Keratinocyte (primary cell): Measurements from ENCODE around the gene C1orf167. TPM values are rescaled to one million over a fixed set of nuclear protein-coding genes. Genes with fewer than 3 reads are reported as not detected.

Experiments used
- DNase-seq: peaks from one replicate; pipeline ENCODE4 v3.0.0-alpha.2; 2011; ENCODE audit warnings: low read depth, missing footprints, low spot score
- FAIRE-seq: peaks from 2 replicates; lab custom pipeline; 2011; peaks lifted over from hg19 to GRCh38; lab: Jason Lieb, UNC
- H2AFZ ChIP-seq: 2 replicates; pipeline ENCODE4 v1.6.0; 2012; ENCODE audit warnings: low read length, control low read depth, inconsistent platforms; ENCODE audit not compliant: control insufficient read depth
- H3K27ac ChIP-seq: 2 replicates; pipeline ENCODE4 v1.5.1; 2011; ENCODE audit warnings: low read length; ENCODE audit not compliant: control insufficient read depth, insufficient read depth
- H3K27me3 ChIP-seq: 3 replicates; pipeline ENCODE4 v1.6.0; 2011; ENCODE audit warnings: low read length; ENCODE audit not compliant: control insufficient read depth, insufficient read depth; ENCODE audit errors: extremely low read depth
- H3K36me3 ChIP-seq, 2 experiments: 2 replicates in 1 of 2; 3 replicates in 1 of 2; pipeline ENCODE4 v1.5.1; 2011; ENCODE audit warnings: low read length in 2 of 2, mild to moderate bottlenecking in 1 of 2; ENCODE audit not compliant: control insufficient read depth in 2 of 2, insufficient read depth in 2 of 2; ENCODE audit errors: extremely low read depth in 1 of 2
- H3K4me1 ChIP-seq: 3 replicates; pipeline ENCODE4 v1.5.1; 2011; ENCODE audit warnings: low read length; ENCODE audit not compliant: control insufficient read depth, insufficient read depth; ENCODE audit errors: extremely low read depth
- H3K4me2 ChIP-seq: 3 replicates; pipeline ENCODE4 v1.6.0; 2011; ENCODE audit warnings: low read depth, low read length; ENCODE audit not compliant: control insufficient read depth, insufficient read depth; ENCODE audit errors: extremely low read depth
- H3K4me3 ChIP-seq, 3 experiments: fragments of 200-600 bp in 1 of 3; sonication (generic) in 1 of 3; 2 replicates in 2 of 3; 3 replicates in 1 of 3; pipeline ENCODE4 v1.5.1; 2011 to 2016; ENCODE audit warnings: low read length in 3 of 3, mild to moderate bottlenecking in 3 of 3, control low read depth in 2 of 3, inconsistent platforms in 1 of 3, low read depth in 1 of 3, mixed read lengths in 1 of 3, mixed run types in 1 of 3, moderate library complexity in 1 of 3; ENCODE audit not compliant: control insufficient read depth in 2 of 3, insufficient read depth in 2 of 3; ENCODE audit errors: extremely low read depth in 1 of 3
- H3K79me2 ChIP-seq: 2 replicates; pipeline ENCODE4 v1.6.0; 2012; ENCODE audit warnings: low read length; ENCODE audit not compliant: control insufficient read depth, insufficient read depth
- H3K9ac ChIP-seq: 3 replicates; pipeline ENCODE4 v1.6.0; 2011; ENCODE audit warnings: low read length; ENCODE audit not compliant: control insufficient read depth, insufficient read depth; ENCODE audit errors: extremely low read depth
- H3K9me1 ChIP-seq: 3 replicates; pipeline ENCODE4 v1.6.0; 2011; ENCODE audit warnings: low read length; ENCODE audit not compliant: control insufficient read depth, insufficient read depth; ENCODE audit errors: extremely low read depth
- H3K9me3 ChIP-seq: 2 replicates; pipeline ENCODE4 v1.5.1; 2012; ENCODE audit warnings: low read depth, low read length; ENCODE audit not compliant: control insufficient read depth
- H4K20me1 ChIP-seq: 3 replicates; pipeline ENCODE4 v1.6.0; 2011; ENCODE audit warnings: low read length; ENCODE audit not compliant: control insufficient read depth, insufficient read depth; ENCODE audit errors: extremely low read depth
- CTCF ChIP-seq, 3 experiments: IDR thresholded peaks in 1 of 3; conservative IDR thresholded peaks in 1 of 3; optimal IDR thresholded peaks in 1 of 3; 2 replicates in 2 of 3; 3 replicates in 1 of 3; pipeline versions ENCODE3 to v1.5.1; 2011; ENCODE audit warnings: low read length in 3 of 3, mild to moderate bottlenecking in 3 of 3, moderate library complexity in 2 of 3, control low read depth in 1 of 3, inconsistent platforms in 1 of 3; ENCODE audit not compliant: insufficient read depth in 2 of 3; ENCODE audit errors: extremely low read depth in 1 of 3
- EZH2 ChIP-seq: IDR thresholded peaks from one replicate; pipeline ENCODE4 v1.6.1; 2012; ENCODE audit warnings: inconsistent platforms, mild to moderate bottlenecking, low read length, moderate library complexity
- dilution Hi-C: fragments of 300-500 bp; cut with MboI; formaldehyde crosslinking; loops from one replicate; pipeline ENCODE4 v1.7.0; 2020; ENCODE audit warnings: low sequenced_read_pairs; ENCODE audit not compliant: extremely low pct_ligation_motif_present
- polyA plus RNA-seq, 5 experiments: library from polyadenylated mRNA; depleted of rRNA in 3 of 5; stranded (reverse) in 3 of 5; stranded (forward) in 1 of 5; unstranded in 1 of 5; fragments of >200 nt; gene quantifications; 1 replicate in 1 of 5; 2 replicates in 3 of 5; 3 replicates in 1 of 5; pipeline versions ENCODE4 v1.2.1 to v1.2.3, GENCODE V29; 2011 to 2012; ENCODE audit warnings: missing spikeins in 2 of 5, low read depth in 1 of 5, low replicate concordance in 1 of 5

C1orf167 gene
- polyA plus RNA-seq, 1 donor (not counting 4 experiments of a cell fraction or from before 2014, with no cell fraction given): not detected

GRCh38 chr1:11765661-11766428 is 3.9 kb downstream of the C1orf167 start:
- Histone ChIP-seq H3K9me3 (no peaks in the 10 kb centered on the region), H3K27ac (no peak overlapping the region), H3K9ac (no peak overlapping the region), H3K4me1 (no peaks in the 10 kb centered on the region), H3K79me2 (no peaks in the 10 kb centered on the region), H3K9me1 (no peaks in the 10 kb centered on the region), H4K20me1 (no peaks in the 10 kb centered on the region), H2AFZ (no peak overlapping the region), H3K36me3 (no peaks in the 10 kb centered on the region), H3K27me3 (peaks cover 14% of the 10 kb centered on the region), H3K4me2 (no peak overlapping the region), H3K4me3 (no peak overlapping the region)
- FAIRE-seq (no peak), DNase-seq (no peak)
- dilution Hi-C loops: no loop called here
- no peak for TF ChIP-seq EZH2
- no peak for TF ChIP-seq CTCF (optimal IDR thresholded peaks at IDR 0.05 in 1 of 3, IDR thresholded peaks at IDR 0.05 in 1 of 3, conservative IDR thresholded peaks at IDR 0.05 in 1 of 3; ENCODE audit: extremely low read depth in 1 of 3, insufficient read depth in 2 of 3, low read length in 3 of 3)

GRCh38 chr1:11766429-11766776 is 4.4 kb downstream of the C1orf167 start:
- no peaks in the 10 kb centered on the region for H3K36me3 ChIP-seq
- no peak overlapping the region for H3K4me2 ChIP-seq
- H3K9me3 ChIP-seq: no peaks in the 10 kb centered on the region
- TF ChIP-seq CTCF (optimal IDR thresholded peaks at IDR 0.05 in 1 of 3, IDR thresholded peaks at IDR 0.05 in 1 of 3, conservative IDR thresholded peaks at IDR 0.05 in 1 of 3; ENCODE audit: extremely low read depth in 1 of 3, insufficient read depth in 2 of 3, low read length in 3 of 3) (no peak), EZH2 (no peak)
- H4K20me1 ChIP-seq: no peaks in the 10 kb centered on the region
- no peaks in the 10 kb centered on the region for H3K79me2 ChIP-seq
- H3K27me3 ChIP-seq: peaks cover 13% of the 10 kb centered on the region
- H3K9me1 ChIP-seq: no peaks in the 10 kb centered on the region
- H3K27ac ChIP-seq: no peak overlapping the region
- FAIRE-seq (no peak), DNase-seq (no peak)
- dilution Hi-C loops: no loop called here
- H2AFZ ChIP-seq: no peak overlapping the region
- no peaks in the 10 kb centered on the region for H3K4me1 ChIP-seq
- H3K4me3 ChIP-seq: no peak overlapping the region
- no peak overlapping the region for H3K9ac ChIP-seq
